Left lobe of liver (tissue), 2 donors: ENCODE measurements around the gene P4HA2. TPM values are rescaled to one million over a fixed set of nuclear protein-coding genes. Genes with fewer than 3 reads are reported as not detected.

Experiments used
- ATAC-seq: fragments of 200-7000 bp; cut with Tn5 transposase; one replicate; pipeline ENCODE4 v1.9.1; 2020; ENCODE audit warnings: mild to moderate bottlenecking, moderate library complexity
- DNase-seq: peaks from one replicate; pipeline ENCODE4 v3.0.0-alpha.2; 2020; ENCODE audit warnings: low spot score
- total RNA-seq: library from RNA; stranded (reverse); gene quantifications from one replicate; pipeline ENCODE4 v1.2.1, GENCODE V29; 2021
- donor health status: DM: no; HTN: no; CAD: no; lungs with moderate emphysema.
- donor health status: DM: no; HTN: yes; CAD: no.

P4HA2 gene
- total RNA-seq, 1 donor from 2014 or later, result 13.8 TPM

GRCh38 chr5:132253008-132253441 lies 25.4 kb upstream of the P4HA2 start:
- ATAC-seq (no peak), DNase-seq (no peak)

GRCh38 chr5:132251220-132251725 lies 23.6 kb upstream of the P4HA2 start:
- DNase-seq, result no peak
- ATAC-seq, result no peak

- ATAC-seq, result no peak
- no peak for DNase-seq
Observed at GRCh38 chr5:132250547-132250946, 22.9 kb upstream of the P4HA2 start.

GRCh38 chr5:132246806-132247205 lies 19.2 kb upstream of the P4HA2 start:
- DNase-seq, result no peak
- ATAC-seq, result no peak

GRCh38 chr5:132245593-132245992 lies 17.9 kb upstream of the P4HA2 start:
- ATAC-seq, result no peak
- DNase-seq, result no peak

- no peak for ATAC-seq
- DNase-seq, result no peak
Observed at GRCh38 chr5:132243366-132243977, 15.8 kb upstream of the P4HA2 start.

GRCh38 chr5:132239776-132240175 lies 12.1 kb upstream of the P4HA2 start:
- ATAC-seq, result no peak
- no peak for DNase-seq

GRCh38 chr5:132238901-132239500 lies 11.3 kb upstream of the P4HA2 start:
- no peak for ATAC-seq
- DNase-seq, result no peak

- DNase-seq (peak; percentile 60), ATAC-seq (peak; percentile 79)
Observed at GRCh38 chr5:132238169-132238744, 10.6 kb upstream of the P4HA2 start.

- DNase-seq (peak; percentile 66), ATAC-seq (peak; percentile 91)
Observed at GRCh38 chr5:132237670-132238069, 10.0 kb upstream of the P4HA2 start.

- DNase-seq (no peak), ATAC-seq (peak; percentile 23)
Observed at GRCh38 chr5:132237141-132237540, 9.5 kb upstream of the P4HA2 start.

- ATAC-seq (no peak), DNase-seq (no peak)
Observed at GRCh38 chr5:132235340-132235739, 7.7 kb upstream of the P4HA2 start.

GRCh38 chr5:132234684-132235062 lies 7.0 kb upstream of the P4HA2 start:
- DNase-seq (no peak), ATAC-seq (no peak)

- ATAC-seq (no peak), DNase-seq (no peak)
Observed at GRCh38 chr5:132233811-132234683, 6.4 kb upstream of the P4HA2 start.

- DNase-seq (no peak), ATAC-seq (no peak)
Observed at GRCh38 chr5:132233081-132233480, 5.4 kb upstream of the P4HA2 start.

GRCh38 chr5:132232465-132232864 lies 4.8 kb upstream of the P4HA2 start:
- DNase-seq, result no peak

GRCh38 chr5:132230871-132231270 lies 3.2 kb upstream of the P4HA2 start:
- DNase-seq (no peak), ATAC-seq (no peak)

More at GRCh38 chr5:132232465-132232864, 4.8 kb upstream of the P4HA2 start:
- no peak for ATAC-seq

GRCh38 chr5:132229236-132229635 lies 1.6 kb upstream of the P4HA2 start:
- ATAC-seq (no peak), DNase-seq (no peak)

- DNase-seq (no peak), ATAC-seq (no peak)
Observed at GRCh38 chr5:132228241-132229035, 785 bp upstream of the P4HA2 start.

- ATAC-seq (no peak), DNase-seq (no peak)
Observed at GRCh38 chr5:132227235-132227484, 493 bp downstream of the P4HA2 start.
